ENCODE measurements around the gene DNM3. TPM values are rescaled to one million over a fixed set of nuclear protein-coding genes. Genes with fewer than 3 reads are reported as not detected.

Gene DNM3
- total RNA-seq, 1 donor from 2014 or later, result 2.1 TPM

DNA sequence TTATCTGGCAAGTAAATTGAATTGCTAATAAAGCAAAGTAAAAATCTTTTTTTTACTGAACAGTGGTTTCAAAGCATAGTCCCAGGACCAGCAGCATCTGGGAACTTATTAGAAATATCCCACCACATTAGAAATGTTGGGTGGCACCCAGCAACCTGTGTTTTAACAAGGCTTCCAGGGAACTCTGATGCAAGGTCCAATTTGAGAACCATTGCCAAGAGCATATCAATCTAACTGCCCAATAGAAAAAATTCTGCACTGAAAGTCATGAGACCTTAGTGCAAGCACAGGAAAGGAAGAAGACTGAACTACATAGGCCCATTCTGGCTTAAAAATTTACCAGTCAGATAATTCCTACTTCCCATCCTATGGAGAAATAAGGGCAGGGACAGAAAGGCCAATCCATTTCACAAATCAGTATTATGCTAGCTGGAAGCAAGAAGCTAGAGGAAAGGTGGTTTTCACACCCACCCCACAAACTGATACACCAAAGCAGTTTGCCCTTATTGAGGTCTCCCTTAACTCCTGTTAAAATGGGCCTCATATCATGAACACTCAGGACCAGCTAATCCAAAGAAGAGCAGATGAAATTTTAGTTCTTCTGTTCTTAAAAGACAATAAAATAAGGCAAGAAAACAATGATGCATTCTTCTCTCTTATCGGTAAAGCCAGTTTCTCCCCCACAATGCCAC is 561.7 kb downstream of the DNM3 start:
- ChIA-PET POLR2A (interaction anchor here (1.5 kb wide), 1 partner anchor 45 kb away, joined by 4 read pairs; no protein-coding TSS in a partner anchor), CTCF (interaction anchor here (0.8 to 7.7 kb wide), 6 partner anchors 25 to 401 kb away, joined by 3 to 63 read pairs (median 3); no protein-coding TSS in a partner anchor)
- Mint-ChIP-seq H3K27ac (no peak overlapping the region), H3K4me1 (peaks cover 25% of the 10 kb centered on the region), H3K9me3 (no peaks in the 10 kb centered on the region), H3K36me3 (ENCODE audit: low read depth) (no peaks in the 10 kb centered on the region), H3K27me3 (no peaks in the 10 kb centered on the region), H3K4me3 (no peak overlapping the region)
- intact Hi-C loops (cut with micrococcal nuclease), result no loop called here
- TF ChIP-seq, protein P1, sequence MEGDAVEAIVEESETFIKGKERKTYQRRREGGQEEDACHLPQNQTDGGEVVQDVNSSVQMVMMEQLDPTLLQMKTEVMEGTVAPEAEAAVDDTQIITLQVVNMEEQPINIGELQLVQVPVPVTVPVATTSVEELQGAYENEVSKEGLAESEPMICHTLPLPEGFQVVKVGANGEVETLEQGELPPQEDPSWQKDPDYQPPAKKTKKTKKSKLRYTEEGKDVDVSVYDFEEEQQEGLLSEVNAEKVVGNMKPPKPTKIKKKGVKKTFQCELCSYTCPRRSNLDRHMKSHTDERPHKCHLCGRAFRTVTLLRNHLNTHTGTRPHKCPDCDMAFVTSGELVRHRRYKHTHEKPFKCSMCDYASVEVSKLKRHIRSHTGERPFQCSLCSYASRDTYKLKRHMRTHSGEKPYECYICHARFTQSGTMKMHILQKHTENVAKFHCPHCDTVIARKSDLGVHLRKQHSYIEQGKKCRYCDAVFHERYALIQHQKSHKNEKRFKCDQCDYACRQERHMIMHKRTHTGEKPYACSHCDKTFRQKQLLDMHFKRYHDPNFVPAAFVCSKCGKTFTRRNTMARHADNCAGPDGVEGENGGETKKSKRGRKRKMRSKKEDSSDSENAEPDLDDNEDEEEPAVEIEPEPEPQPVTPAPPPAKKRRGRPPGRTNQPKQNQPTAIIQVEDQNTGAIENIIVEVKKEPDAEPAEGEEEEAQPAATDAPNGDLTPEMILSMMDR (IDR thresholded peaks at IDR 0.05), result no peak
- DNase-seq, result no peak
- no peak for ATAC-seq (ENCODE audit: low read depth)

DNA sequence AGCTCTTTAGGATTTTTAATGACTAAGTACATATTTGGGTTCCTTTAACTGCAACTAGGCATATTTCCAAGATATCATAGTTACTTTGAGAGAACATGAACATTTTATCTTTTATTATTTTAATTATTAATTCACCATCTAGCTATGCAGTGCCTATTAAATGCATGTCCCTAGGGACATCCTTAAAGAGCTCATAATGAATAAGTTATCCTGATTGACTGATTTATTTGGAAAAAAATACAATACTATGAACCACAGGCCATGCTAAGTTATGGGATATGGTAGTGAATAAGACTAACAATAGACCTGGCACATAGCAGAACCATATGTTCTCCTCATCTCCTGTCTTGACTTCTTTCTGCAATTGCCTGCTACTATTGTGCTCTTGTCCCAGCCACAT is 562.8 kb downstream of the DNM3 start:
- Mint-ChIP-seq H3K27me3 (no peaks in the 10 kb centered on the region), H3K4me3 (no peak overlapping the region), H3K36me3 (ENCODE audit: low read depth) (no peaks in the 10 kb centered on the region), H3K4me1 (peaks cover 14% of the 10 kb centered on the region), H3K27ac (no peak overlapping the region), H3K9me3 (no peaks in the 10 kb centered on the region)
- TF ChIP-seq, protein P1 (IDR thresholded peaks at IDR 0.05), result no peak
- no peak for DNase-seq
- CTCF ChIA-PET, result interaction anchor here (1.3 to 7.7 kb wide), 3 partner anchors 24 to 402 kb away, joined by 3 to 63 read pairs (median 3); no protein-coding TSS in a partner anchor
- ATAC-seq (ENCODE audit: low read depth), result no peak
- intact Hi-C loops (cut with micrococcal nuclease), result no loop called here
- POLR2A ChIA-PET, result interaction anchor here (1.5 kb wide), 1 partner anchor 46 kb away, joined by 4 read pairs; no protein-coding TSS in a partner anchor

DNA sequence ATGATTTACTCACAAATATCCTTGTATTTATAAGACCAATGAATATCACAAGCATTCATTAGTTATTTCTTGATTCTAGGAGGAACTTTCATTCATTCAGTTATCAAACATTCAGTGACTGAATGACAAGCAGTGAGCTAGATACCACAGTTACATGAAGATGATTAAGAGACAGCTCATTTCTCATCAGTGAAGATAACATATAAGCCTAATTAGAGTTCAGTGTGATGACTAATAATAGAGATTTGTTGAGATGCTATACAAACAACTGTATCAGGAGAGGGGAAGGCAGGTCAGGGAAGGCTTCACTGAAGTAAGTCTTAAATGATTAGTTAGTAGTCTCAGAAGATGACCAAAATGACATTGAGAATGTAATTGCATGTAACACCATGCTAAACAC is 564.6 kb downstream of the DNM3 start:
- ATAC-seq (ENCODE audit: low read depth), result no peak
- ChIA-PET CTCF (interaction anchor here (0.8 kb wide), 1 partner anchor 403 kb away, joined by 3 read pairs; no protein-coding TSS in a partner anchor), POLR2A (no interaction called here)
- Mint-ChIP-seq H3K4me1 (no peaks in the 10 kb centered on the region), H3K36me3 (ENCODE audit: low read depth) (no peaks in the 10 kb centered on the region), H3K27ac (no peak overlapping the region), H3K4me3 (no peak overlapping the region), H3K9me3 (no peaks in the 10 kb centered on the region), H3K27me3 (no peaks in the 10 kb centered on the region)
- DNase-seq, result no peak
- TF ChIP-seq, protein P1 (IDR thresholded peaks at IDR 0.05), result no peak
- intact Hi-C loops (cut with micrococcal nuclease), result no loop called here

DNA sequence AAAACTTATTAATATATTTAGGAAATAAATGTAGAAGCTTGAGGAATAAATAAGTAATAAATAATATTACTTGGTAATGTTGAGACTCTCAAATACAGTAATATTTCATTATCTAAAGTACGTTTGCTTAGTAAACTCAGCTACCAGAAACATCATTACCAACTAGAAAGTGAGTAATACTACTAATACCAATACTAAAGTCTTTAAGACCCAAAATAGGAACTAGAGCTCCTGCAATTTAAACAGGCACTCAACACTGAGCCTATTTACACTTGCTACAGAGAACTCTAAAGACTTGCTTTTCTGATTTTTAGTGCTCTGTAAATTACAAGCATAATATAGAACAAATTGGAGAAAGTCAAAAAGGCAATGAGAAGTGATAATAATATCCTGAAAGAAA is 565.7 kb downstream of the DNM3 start:
- no peaks in the 10 kb centered on the region for H3K4me1 Mint-ChIP-seq
- no peak overlapping the region for H3K4me3 Mint-ChIP-seq
- no peak for ATAC-seq (ENCODE audit: low read depth)
- no peaks in the 10 kb centered on the region for H3K36me3 Mint-ChIP-seq (ENCODE audit: low read depth)
- no peak for DNase-seq
- ChIA-PET POLR2A (no interaction called here), CTCF (no interaction called here)
- no peaks in the 10 kb centered on the region for H3K9me3 Mint-ChIP-seq
- H3K27ac Mint-ChIP-seq, result no peak overlapping the region
- H3K27me3 Mint-ChIP-seq, result no peaks in the 10 kb centered on the region
- TF ChIP-seq, protein P1 (IDR thresholded peaks at IDR 0.05), result no peak
- intact Hi-C loops (cut with micrococcal nuclease), result no loop called here

DNA sequence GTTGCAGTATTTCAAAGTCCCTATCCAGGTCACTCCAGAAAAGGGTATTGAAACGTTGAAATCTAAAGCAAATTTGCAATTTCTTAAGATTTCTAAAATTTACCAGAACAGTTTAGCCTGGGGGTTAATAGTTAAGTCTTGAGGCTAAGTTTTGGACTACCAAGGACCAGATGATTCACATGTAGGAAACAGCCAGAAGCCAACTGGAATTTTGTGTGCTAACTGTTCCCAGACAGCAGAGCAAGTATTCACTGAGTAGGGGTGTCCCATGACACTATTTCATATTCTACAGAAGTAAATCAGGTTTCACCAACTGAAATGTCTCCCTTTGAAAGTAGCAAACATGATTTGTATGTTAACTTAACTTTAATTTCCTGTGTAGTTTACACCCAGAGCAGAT is 567.7 kb downstream of the DNM3 start:
- intact Hi-C loops (cut with micrococcal nuclease), result no loop called here
- no peaks in the 10 kb centered on the region for H3K9me3 Mint-ChIP-seq
- TF ChIP-seq, protein P1 (IDR thresholded peaks at IDR 0.05), result no peak
- ATAC-seq (ENCODE audit: low read depth), result no peak
- H3K4me3 Mint-ChIP-seq, result no peak overlapping the region
- no peaks in the 10 kb centered on the region for H3K27me3 Mint-ChIP-seq
- CTCF ChIA-PET, result no interaction called here
- no peak for DNase-seq
- H3K36me3 Mint-ChIP-seq (ENCODE audit: low read depth), result no peaks in the 10 kb centered on the region
- POLR2A ChIA-PET, result no interaction called here
- H3K27ac Mint-ChIP-seq, result no peak overlapping the region
- H3K4me1 Mint-ChIP-seq, result no peaks in the 10 kb centered on the region
